GM21360 (cell line): ENCODE measurements around the gene UFC1.
"Not testable (repeated sequence)": the region's sequence is repeated elsewhere in the genome, so short reads cannot be mapped to it uniquely, and the experiment has no call there.

ENCODE experiments used
- ATAC-seq: cut with Tn5 transposase; IDR thresholded peaks from one replicate; pipeline ENCODE4 v1.9.1; 2021; ENCODE audit warnings: mild to moderate bottlenecking, moderate library complexity; ENCODE audit not compliant: unreplicated experiment

Gene UFC1

DNA sequence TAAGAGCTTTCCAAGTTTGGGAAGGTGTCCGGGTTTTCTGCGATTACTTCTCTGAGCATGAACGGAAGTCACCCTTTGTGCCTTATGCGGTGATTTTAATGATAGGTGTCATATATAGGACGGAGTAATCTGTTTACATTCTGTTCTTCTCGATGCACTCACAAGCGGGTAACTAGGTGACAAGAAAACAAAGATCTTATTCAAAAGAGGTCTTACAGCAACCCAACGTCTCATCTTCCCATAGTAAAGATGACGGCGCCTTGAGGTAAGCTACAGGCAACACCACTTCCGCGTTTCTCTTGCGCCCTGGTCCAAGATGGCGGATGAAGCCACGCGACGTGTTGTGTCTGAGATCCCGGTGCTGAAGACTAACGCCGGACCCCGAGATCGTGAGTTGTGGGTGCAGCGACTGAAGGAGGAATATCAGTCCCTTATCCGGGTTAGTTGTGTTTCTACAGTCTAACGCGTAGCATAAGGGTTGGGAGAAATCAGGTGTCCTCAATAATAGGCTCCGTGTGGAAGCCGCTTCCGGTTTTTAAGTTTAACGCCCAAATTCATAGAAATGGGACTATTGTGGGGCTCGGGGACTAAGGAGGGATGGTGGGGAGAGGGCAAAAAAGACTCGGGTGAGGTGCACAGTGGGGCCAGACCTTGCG lies at the start of gene UFC1:
UFC1 (plus strand) TSS at position 297 of the 656 bp plus-strand sequence; CDS start at position 317, 20 bp downstream.
- ATAC-seq = peak; percentile 76

DNA sequence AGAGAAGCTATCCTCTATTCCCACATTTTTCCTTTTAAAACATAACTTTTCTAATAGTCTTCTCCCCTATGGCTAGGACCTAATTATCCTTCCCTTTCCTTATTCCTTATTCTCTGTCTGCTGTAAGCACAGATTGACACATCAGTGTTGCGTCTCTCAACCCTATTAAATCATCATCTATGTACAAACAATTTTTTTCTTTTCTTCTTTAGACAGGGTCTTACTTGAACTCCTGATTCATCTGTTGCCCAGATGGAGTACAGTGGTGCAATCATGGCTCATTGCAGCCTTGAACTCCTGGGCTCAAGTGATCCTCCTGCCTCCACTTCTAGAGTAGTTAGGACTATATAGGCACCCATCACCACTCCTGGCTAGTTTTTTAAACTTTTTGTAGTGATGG lies 47.3 kb upstream of the UFC1 start:
- no peak for ATAC-seq

DNA sequence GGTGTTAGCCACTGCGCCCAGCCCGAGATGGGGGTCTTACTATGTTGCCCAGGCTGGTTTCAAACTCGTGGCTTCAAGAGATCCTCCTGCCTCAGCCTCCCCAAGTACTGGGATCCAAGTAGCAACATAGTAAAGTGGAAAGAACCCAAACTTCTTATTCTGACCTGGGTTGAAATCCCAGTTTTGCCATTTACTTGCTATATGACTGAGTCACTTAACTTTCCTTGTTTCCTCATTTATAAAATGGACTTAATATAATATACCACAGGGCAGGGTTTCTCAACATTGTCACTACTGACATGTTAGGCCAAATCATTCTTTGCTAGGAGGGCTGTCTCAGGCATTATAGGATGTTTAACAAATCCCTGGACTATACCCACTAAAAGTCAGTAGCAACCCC lies 42.7 kb upstream of the UFC1 start:
- ATAC-seq = no peak

DNA sequence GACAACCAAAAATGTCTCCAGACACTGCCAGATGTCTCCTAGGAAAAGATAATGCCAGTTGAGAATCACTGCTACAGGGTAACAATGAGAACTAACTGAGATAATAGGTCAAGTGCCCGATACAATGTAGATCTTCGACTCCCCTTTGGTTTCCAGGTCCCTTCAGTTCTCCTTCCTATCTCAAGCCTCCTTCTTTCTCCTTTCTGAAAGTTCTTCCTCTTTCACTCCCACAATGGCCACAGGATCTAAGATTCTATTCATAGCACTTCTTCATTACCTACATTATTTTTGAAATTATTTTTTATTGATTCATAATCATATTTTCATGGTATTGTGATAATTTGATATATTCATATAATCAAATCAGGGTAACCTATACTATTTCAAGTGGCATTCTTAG lies 42.3 kb upstream of the UFC1 start:
- ATAC-seq = no peak

DNA sequence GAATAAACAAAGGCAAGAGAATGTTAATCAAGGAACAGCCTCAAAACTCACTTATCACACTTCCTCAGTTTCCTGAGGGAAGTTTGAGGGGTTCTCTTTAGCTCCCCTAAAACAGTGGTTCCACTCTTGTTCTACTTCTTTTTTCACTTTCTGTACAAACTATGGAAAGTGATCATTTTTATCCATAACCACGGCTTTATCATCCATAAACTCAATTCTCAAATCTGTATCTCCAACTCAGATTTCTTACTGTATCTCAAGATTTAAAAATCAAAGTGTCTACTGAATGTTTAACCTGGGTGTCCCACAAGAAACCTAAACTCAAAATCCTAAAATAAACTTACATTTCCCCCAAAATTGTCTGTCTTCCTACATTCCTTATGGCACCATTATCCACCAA lies 39.9 kb upstream of the UFC1 start:
- no peak for ATAC-seq

DNA sequence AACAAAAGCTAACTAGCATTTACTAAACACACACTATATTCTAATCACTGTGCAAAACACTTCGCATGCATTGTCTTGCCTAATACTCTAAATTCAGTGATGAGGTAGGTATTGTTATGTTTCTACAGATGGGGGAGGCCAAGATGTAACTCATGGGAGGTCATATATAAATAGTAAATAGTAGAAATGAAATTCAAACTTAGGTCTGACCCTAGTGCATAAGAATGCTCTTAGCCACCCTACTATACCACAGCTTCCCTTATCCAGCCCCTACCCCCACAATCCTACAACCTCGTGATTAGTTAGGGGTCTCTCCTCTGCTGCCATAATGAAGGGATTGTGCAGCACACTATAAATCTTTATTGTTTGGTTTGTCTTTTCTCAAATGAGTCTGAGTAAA lies 39.2 kb upstream of the UFC1 start:
- ATAC-seq = no peak

DNA sequence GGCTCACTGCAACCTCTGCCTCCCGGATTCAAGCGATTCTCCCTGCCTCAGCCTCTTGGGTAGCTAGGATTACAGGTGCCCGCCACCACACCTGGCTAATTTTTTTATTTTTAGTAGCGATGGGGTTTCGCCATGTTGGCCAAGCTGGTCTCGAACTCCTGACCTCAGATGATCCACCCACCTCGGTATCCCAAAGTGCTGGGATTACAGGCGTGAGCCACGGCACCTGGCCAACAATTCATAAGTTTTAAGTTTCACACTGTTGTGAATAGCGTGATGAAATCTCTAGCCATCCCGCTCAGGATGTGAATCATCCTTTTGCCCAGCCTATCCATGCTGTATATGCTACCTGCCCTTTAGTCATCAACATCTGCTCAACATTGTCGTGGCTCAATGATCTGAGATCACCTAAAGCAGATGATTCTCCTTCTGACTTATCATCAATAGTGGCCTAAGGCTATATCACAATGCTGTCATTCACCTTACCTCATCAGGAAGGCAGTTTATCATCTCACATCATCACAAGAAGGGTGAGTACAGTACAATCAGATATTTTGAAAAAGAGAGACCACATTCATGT lies 38.6 kb upstream of the UFC1 start:
- no peak for ATAC-seq

DNA sequence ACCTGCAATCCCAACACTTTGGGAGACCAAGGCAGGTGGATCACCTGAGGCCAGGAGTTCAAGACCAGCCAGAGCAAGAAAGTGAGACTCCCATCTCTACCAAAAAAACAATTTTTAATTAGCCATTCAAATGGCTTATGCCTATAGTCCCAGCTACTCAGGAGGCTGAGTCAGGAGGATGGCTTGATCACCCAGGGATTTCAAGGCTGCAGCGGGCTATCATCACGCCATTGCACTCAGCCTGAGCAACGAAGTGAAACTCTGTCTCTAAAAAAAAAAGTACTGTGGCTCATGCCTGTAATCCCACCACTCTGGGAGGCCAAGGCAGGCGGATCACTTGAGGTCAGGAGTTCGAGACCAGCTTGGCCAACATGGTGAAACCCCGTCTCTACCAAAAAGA lies 37.8 kb upstream of the UFC1 start:
- not testable (repeated sequence) for ATAC-seq

DNA sequence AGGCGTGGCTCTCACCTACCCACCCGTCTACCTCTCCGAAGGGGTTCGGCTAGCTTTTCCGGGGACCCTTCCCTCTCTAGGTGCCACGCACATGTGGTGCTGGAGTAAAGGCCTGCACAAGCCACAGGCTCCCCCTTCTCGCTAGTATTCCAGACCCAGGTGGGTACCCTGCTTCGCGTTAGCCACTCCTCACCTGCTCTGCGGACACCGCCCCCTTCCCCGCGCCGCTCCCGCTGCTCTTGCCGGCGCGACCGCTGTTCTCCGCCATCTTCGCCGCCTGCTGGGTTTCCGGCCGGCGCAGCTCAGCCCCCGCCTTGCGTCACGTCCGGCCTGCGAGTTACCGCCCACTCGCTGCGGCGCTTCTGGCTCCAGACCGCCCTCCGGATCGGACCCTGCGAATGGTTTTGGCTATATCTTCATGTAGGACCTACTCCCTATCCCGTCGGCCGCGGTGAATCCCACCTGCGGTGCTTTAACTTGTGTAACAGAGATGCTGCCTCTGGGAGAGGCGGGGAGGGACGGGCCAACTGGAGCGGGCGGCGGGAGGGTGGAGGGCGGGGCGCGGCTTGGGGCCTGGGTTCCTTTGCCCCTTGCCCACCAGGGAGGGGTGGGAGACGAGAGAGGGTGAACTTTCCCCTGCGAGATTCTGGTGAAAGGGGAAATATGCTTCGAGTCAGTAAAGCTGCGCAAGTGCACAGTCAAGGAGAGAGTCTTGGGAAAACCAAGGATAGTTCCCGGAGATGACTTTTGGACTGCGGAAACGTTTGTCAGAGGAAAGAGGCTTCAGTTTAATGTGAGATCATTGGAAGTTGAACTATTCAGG lies 35.8 kb upstream of the UFC1 start, which contains the start of the genes NIT1 and PFDN2:
NIT1 (plus strand) TSS at position 347 of the 823 bp plus-strand sequence; CDS start at position 419, 72 bp downstream.
PFDN2 (minus strand) TSS at position 279 of the 823 bp plus-strand sequence; CDS start at position 268, 11 bp downstream.
- ATAC-seq = peak; percentile 69

DNA sequence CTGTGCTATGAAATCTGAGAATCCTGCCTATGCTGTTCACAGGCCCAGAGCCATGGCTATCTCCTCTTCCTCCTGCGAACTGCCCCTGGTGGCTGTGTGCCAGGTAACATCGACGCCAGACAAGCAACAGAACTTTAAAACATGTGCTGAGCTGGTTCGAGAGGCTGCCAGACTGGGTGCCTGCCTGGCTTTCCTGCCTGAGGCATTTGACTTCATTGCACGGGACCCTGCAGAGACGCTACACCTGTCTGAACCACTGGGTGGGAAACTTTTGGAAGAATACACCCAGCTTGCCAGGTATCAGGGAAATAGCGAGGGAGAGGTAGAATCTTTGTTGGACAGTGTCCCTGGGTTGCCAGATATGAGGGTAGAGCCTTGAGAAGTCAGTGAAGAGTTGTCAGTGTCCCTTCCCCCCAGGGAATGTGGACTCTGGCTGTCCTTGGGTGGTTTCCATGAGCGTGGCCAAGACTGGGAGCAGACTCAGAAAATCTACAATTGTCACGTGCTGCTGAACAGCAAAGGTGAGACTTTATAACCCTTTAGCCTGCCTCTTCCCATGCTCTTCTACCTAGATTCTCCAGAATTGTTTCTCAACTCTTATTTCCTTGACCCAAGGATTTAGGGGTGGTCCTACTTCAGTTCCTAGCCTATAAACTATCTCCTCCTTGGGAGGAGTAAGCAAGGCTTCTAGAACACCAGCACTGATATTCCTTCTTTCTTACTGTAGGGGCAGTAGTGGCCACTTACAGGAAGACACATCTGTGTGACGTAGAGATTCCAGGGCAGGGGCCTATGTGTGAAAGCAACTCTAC lies 34.5 kb upstream of the UFC1 start:
- ATAC-seq = peak; percentile 50

DNA sequence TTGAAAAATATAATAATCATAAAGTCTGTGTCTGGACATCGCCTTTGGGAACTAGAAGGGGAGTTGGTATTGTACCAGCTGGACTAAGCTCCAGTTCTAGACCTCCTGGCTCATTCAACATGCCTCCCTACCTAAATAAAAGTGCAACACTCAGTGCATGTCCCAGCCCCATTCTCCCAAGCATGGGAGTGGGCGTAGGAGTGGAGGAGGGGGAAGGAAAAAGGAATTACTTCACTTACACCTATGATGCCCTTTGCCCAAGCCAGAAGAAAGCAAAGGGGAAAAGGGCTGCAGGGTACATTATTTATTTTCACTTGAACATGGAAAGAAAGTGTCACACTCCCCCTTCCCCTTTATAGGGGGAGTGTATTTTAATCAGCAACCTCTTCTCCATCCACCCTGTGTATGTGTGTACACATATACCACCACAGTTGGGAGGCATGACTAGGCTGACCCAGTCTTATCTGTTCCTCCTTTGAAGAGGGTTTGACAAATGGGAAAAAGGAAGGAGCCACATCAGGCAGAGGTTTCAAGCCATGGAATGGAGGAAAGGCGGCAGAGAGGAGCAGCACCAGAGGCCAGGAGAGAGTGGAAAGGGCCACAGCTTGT lies 32.6 kb upstream of the UFC1 start:
- ATAC-seq = no peak

DNA sequence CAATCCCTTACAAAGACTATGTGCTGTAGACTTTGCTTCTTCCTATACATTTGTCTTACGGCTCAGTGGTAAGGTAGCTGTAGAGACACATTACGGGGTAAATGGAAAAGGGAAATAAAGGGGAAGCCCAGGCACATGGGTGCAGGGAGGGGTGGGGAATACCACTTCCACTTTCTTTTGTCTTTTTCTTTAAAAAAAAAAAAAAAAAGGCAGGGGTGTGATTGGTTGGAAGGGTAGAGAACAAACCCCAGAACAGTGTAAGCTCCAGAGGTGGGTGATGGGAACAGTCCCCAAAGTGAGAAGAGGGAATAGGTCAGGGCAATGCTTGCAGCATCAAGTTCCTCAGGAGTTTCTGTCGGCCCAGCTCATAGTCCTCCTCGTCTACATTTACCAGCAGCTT lies 31.9 kb upstream of the UFC1 start:
- ATAC-seq = no peak

DNA sequence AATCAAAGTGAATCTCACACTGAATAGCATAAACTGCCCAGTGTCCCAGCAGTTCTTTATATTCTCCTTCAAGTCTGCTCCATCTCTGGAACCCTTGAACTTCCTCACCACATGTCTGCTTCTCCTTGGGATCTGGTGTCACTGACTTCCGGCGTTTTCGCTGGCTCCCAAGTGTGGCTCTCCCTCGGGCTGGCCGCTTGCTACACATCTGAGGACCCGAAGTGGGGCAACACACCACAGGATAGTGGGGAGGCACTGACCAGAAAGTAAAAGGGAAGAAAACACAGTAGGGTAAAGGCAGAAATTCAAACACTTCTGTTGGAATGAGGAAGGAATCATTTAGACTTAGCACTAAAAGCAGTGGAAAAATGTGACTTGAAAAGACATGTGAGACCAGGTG lies 30.8 kb upstream of the UFC1 start:
- no peak for ATAC-seq

DNA sequence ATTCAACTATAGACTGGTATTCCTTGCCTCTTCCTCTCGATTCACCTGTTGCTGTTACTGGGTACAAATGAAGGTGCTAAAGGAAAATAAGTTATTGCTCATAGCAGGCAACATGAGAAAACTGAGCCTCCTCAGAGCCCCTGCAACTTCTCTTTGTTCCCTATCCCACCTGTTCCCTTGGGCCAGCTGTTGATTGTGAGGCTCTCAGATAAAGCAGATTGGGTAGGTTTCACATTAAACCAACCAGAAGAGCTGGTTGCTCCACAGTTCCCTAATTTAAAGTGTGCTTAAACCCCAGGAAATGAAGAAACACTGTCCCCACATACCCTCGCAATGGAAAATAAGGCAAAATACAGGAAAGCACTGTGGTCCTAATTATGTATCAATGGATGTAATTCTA lies 26.1 kb upstream of the UFC1 start:
- no peak for ATAC-seq

DNA sequence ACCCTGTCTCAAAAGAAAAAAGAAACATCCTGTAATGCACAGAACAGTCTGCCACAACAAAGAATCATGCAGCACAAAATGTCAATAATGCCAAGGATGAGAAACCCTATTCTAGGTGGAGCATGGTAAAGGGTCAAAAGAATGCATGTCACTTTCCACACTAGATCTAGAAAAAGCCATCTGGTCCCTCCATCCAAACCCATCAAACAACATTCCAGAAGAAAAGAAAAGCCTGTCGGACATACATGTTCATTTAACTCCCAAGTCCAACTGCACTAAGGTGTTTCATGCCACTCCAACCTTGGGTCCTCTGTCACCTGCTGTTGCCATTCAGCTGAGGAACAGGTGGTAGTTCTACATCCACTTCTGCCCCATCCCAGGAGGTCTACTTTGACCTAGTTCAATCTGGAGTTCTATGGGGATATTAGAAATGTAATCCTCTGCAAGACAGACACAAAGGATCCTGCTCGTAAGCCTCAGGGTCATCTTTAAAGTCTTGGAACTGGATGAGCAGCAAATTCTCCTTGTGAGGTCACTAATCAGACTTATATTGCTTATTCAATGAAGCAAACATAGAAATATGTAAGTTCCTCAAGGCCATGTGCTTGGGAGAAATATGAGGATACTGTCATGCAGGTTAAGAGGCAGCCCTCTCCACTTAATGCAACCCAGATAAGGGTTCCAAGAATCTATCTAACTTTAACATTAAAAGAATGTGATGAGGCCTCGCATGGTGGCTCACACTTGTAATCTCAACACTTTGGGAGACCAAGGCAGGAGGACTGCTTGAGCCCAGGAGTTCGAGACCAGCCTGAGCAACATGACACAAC lies 25.0 kb upstream of the UFC1 start:
- no peak for ATAC-seq

DNA sequence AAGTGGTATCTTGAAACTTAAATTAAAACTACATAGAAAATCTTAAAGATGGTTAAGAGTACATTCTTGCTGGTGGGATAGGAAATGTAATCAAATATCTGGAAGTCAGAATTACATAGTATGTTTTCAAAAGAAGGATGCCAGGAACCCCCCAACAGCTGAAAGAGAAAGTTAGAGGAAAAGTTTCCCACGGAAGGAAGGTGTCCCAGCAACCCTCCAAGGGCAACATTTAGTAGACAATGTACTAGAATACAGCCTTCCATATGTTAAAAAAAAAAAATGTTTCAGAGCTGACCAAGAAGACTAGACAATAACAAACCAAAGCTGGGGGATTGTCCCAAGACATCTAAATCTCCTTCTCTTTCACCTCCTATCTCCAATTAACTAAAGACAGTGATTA lies 23.5 kb upstream of the UFC1 start:
- ATAC-seq = no peak

DNA sequence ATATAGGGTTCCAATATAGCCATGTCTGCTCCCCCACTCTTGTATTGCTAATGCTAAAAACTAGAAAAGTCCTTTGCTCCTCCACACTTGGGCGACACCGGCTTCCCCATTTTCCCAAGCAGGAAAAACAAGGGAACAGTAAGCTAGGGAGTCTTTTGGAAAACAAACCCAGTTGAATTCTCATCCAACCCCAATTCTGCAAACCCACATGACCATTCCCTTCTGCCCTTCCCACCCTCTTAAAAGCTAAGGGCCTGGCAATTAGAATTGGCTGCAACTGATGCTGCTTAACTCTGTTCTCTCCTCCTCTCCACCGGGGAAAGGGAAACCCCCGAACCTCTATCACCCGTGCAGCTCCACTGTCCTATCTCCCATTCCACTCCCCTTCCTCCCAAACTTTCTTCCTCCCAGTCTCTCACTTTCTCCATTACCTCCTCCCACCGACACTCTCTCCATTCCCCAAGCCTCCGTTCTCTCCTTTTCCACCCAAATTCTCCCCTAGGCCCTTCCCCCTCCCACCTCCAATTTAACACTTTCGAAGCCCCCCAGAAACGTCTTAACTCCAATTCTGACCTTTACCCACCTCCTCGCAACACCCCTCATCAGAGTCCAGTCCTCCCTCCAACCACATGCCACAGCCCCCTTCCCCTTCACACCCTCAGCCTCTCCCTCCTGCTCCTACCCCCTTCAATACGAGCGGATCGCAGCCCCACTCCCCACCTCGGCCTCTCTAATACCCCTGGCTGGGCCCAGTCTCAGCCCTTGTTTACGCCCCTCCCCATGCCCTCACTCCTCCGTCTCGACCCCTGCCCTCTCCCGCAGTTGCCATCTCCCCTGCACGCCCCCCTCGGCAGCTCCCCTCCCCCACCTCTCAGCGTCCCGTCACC lies 22.0 kb upstream of the UFC1 start:
- ATAC-seq = no peak

DNA sequence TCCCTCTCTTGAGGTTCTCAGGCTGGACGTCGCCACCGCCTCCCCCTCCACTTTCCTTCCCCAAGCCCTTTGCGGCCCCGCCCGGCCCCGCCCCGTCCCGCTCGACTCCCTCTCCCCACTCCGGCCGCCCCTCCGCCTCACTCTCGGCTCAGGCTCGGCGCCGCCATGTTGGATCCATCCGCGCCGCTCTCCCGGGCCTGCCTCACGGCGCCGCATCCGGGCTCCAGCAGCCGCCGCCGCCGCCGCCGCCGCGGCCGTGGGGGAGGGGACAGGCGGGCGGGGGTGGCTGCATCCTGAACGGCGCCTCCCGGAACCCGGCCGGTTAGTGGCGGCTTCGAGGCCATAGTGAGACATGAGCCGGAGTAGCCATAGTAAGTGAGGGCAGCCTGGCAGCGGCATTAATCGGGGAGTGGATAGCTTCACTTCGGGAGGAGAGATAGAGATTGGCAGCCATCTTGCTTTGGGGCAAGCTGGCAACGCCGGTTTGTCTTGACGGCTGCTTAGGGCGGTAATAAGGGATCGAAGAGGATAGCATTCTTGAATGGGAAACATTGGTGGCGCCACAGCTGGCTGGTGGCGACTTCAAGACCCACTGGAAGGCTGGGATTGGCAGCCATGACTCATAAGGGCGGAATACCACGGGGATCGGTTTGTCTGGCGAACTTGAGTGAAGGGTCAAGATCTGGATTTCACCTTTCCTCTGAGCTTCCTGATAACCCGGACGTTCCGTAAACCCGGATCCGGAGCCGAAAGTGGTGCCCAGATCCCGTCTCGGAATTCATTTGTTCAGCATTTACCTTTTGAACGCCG lies 21.2 kb upstream of the UFC1 start, which contains the start of gene DEDD:
DEDD (minus strand) TSS at position 258 of the 810 bp plus-strand sequence. CDS start 8,205 bp downstream, outside the sequence.
- ATAC-seq = peak; percentile 88
